Subcutaneous preadipocyte (primary cell): Measurements from ENCODE around the gene MAMLD1. TPM values are rescaled to one million over a fixed set of nuclear protein-coding genes. Genes with fewer than 3 reads are reported as not detected.

Experiments used
- total RNA-seq: library from RNA; depleted of rRNA; stranded (reverse); fragments of >200 nt; gene quantifications from 2 replicates; pipeline ENCODE4 v1.2.3, GENCODE V29; 2012

The MAMLD1 gene
- total RNA-seq: 0.73 and 2.3 TPM in 2 replicates

GRCh38 chrX:150362599-150363481 is at the start of gene MAMLD1:
Gene MAMLD1, plus strand, starts transcription at chrX:150363317. Its CDS starts 82,200 bp downstream, at chrX:150445517.

Other genes with a start within 250 kb of the MAMLD1 start
- gene MTM1, start 205.3 kb downstream of the MAMLD1 start, total RNA-seq: 5.1 and 7.4 TPM in 2 replicates